Panc1 (cell line): Measurements from ENCODE around the gene B4GALT5. TPM values are rescaled to one million over a fixed set of nuclear protein-coding genes. Genes with fewer than 3 reads are reported as not detected.
"Not testable (repeated sequence)": the region's sequence is repeated elsewhere in the genome, so short reads cannot be mapped to it uniquely, and the experiment has no call there.

Experiments used
- ATAC-seq: fragments of 200-7000 bp; cut with Tn5 transposase; 2 replicates; pipeline ENCODE4 v1.9.1; 2020; ENCODE audit warnings: mild to moderate bottlenecking, moderate library complexity
- BruUV-seq: library from RNA; stranded (reverse); fragments of 400-500 nt; replicated peaks from 2 replicates; lab custom pipeline; 2021; lab: Mats Ljungman, UMichigan
- CTCF ChIA-PET: fragments of 300-600 bp; sonication (Branson Sonifier 250); formaldehyde crosslinking; loops from one replicate; lab custom pipeline; 2022; ENCODE audit warnings: antibody characterized with exemption; lab: Charles Lee
- POLR2A ChIA-PET: fragments of 300-600 bp; sonication (Branson Sonifier 250); formaldehyde crosslinking; loops from one replicate; lab custom pipeline; 2022; ENCODE audit warnings: antibody characterized with exemption; lab: Charles Lee
- DNase-seq: peaks from one replicate; pipeline ENCODE4 v3.0.0-alpha.2; 2010; ENCODE audit warnings: low read depth, low spot score
- H3K27ac ChIP-seq: 2 replicates; pipeline ENCODE4 v1.5.1; 2011; ENCODE audit warnings: mild to moderate bottlenecking, low read length, inconsistent platforms
- H3K27me3 ChIP-seq: fragments of 200-500 bp; sonication (Bioruptor generic); 2 replicates; pipeline ENCODE4 v1.6.0; 2014; ENCODE audit warnings: low read length, inconsistent platforms; ENCODE audit not compliant: control insufficient read depth, insufficient read depth
- H3K36me3 ChIP-seq: fragments of 200-500 bp; sonication (Bioruptor generic); 2 replicates; pipeline ENCODE4 v1.5.1; 2014; ENCODE audit warnings: inconsistent platforms, mild to moderate bottlenecking, low read length, moderate library complexity; ENCODE audit not compliant: control insufficient read depth, insufficient read depth
- H3K4me1 ChIP-seq: 2 replicates; pipeline ENCODE4 v1.5.1; 2011; ENCODE audit warnings: inconsistent platforms, mild to moderate bottlenecking, low read length, moderate library complexity; ENCODE audit not compliant: control insufficient read depth, insufficient read depth
- H3K4me3 ChIP-seq, 2 experiments: 2 replicates each; pipeline ENCODE4 v1.5.1; 2011 to 2012; ENCODE audit warnings: low read depth in 2 of 2, low read length in 2 of 2, mild to moderate bottlenecking in 2 of 2, inconsistent platforms in 1 of 2, moderate library complexity in 1 of 2
- H3K9me3 ChIP-seq: fragments of 200-500 bp; sonication (Bioruptor generic); 2 replicates; pipeline ENCODE4 v1.5.1; 2014; ENCODE audit warnings: low read depth, mild to moderate bottlenecking, inconsistent platforms, low read length, moderate library complexity; ENCODE audit not compliant: control insufficient read depth, insufficient read depth
- POLR2AphosphoS5 ChIP-seq: IDR thresholded peaks from 2 replicates; pipeline ENCODE4 v1.6.1; 2012; ENCODE audit warnings: mild to moderate bottlenecking, low read depth, low read length, moderate library complexity
- SIN3A ChIP-seq: IDR thresholded peaks from 2 replicates; pipeline ENCODE4 v1.6.1; 2012; ENCODE audit warnings: low read depth, mild to moderate bottlenecking, low read length, moderate library complexity, borderline replicate concordance; ENCODE audit not compliant: insufficient read depth
- TCF7L2 ChIP-seq: IDR thresholded peaks from 2 replicates; pipeline ENCODE4 v1.6.1; 2011; ENCODE audit warnings: mild to moderate bottlenecking, low read depth, low read length, inconsistent platforms
- in situ Hi-C: cut with HindIII; loops from 2 replicates; pipeline ENCODE4 v1.10.0; 2016; ENCODE audit warnings: low sequenced_read_pairs, low pct_unique_long_range_greater_than_20kb
- intact Hi-C: fragments of 100-400 bp; cut with micrococcal nuclease; formaldehyde crosslinking; loops from one replicate; pipeline ENCODE4 v1.10.0; 2022; ENCODE audit not compliant: unreplicated experiment
- total RNA-seq: library from RNA; stranded (reverse); gene quantifications from one replicate; pipeline ENCODE4 v1.2.1, GENCODE V29; 2021; ENCODE audit not compliant: unreplicated experiment
- TF ChIP-seq, protein P1 (sequence below), 2 experiments: IDR thresholded peaks; 2 replicates each; pipeline ENCODE4 v1.6.1; 2011 to 2012; ENCODE audit warnings: low read depth in 2 of 2, control low read depth in 1 of 2, low read length in 1 of 2, mild to moderate bottlenecking in 1 of 2, moderate library complexity in 1 of 2; ENCODE audit not compliant: insufficient read depth in 1 of 2
- TF ChIP-seq, protein P2 (sequence below): fragments of 450-650 bp; IDR thresholded peaks from 2 replicates; pipeline ENCODE4 v1.5.1; 2017; ENCODE audit warnings: mild to moderate bottlenecking

B4GALT5 gene
- total RNA-seq, 1 experiment from 2014 or later, result 40.0 TPM

- H3K36me3 ChIP-seq, result 0 out of 2 replicates have a peak, but pooled peaks cover under 1% of the 10 kb centered on the region
- H3K9me3 ChIP-seq, result no peaks in the 10 kb centered on the region
- CTCF ChIA-PET, result interaction anchor here (0.7 kb wide), 1 partner anchor 15 kb away, joined by 3 read pairs; no protein-coding TSS in a partner anchor
- POLR2A ChIA-PET, result no interaction called here
- no TSS peak for BruUV-seq
- no peaks in the 10 kb centered on the region for H3K27me3 ChIP-seq
- intact Hi-C loops (no loop called here), in situ Hi-C loops (no loop called here)
- ATAC-seq (0 out of 2 replicates have a peak, but pooled peaks have one; percentile 8), DNase-seq (no peak)
- no peak overlapping the region for H3K4me3 ChIP-seq
- H3K4me1 ChIP-seq, result no peaks in the 10 kb centered on the region; the same call in 1 of the 2 replicates
- TF ChIP-seq POLR2AphosphoS5 (no peak), SIN3A (no peak), TCF7L2 (no peak)
- TF ChIP-seq, protein P1, sequence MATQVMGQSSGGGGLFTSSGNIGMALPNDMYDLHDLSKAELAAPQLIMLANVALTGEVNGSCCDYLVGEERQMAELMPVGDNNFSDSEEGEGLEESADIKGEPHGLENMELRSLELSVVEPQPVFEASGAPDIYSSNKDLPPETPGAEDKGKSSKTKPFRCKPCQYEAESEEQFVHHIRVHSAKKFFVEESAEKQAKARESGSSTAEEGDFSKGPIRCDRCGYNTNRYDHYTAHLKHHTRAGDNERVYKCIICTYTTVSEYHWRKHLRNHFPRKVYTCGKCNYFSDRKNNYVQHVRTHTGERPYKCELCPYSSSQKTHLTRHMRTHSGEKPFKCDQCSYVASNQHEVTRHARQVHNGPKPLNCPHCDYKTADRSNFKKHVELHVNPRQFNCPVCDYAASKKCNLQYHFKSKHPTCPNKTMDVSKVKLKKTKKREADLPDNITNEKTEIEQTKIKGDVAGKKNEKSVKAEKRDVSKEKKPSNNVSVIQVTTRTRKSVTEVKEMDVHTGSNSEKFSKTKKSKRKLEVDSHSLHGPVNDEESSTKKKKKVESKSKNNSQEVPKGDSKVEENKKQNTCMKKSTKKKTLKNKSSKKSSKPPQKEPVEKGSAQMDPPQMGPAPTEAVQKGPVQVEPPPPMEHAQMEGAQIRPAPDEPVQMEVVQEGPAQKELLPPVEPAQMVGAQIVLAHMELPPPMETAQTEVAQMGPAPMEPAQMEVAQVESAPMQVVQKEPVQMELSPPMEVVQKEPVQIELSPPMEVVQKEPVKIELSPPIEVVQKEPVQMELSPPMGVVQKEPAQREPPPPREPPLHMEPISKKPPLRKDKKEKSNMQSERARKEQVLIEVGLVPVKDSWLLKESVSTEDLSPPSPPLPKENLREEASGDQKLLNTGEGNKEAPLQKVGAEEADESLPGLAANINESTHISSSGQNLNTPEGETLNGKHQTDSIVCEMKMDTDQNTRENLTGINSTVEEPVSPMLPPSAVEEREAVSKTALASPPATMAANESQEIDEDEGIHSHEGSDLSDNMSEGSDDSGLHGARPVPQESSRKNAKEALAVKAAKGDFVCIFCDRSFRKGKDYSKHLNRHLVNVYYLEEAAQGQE (IDR thresholded peaks at IDR 0.05; ENCODE audit: insufficient read depth in 1 of 2, low read depth in 2 of 2, low read length in 1 of 2), result no peak
- TF ChIP-seq, protein P2, sequence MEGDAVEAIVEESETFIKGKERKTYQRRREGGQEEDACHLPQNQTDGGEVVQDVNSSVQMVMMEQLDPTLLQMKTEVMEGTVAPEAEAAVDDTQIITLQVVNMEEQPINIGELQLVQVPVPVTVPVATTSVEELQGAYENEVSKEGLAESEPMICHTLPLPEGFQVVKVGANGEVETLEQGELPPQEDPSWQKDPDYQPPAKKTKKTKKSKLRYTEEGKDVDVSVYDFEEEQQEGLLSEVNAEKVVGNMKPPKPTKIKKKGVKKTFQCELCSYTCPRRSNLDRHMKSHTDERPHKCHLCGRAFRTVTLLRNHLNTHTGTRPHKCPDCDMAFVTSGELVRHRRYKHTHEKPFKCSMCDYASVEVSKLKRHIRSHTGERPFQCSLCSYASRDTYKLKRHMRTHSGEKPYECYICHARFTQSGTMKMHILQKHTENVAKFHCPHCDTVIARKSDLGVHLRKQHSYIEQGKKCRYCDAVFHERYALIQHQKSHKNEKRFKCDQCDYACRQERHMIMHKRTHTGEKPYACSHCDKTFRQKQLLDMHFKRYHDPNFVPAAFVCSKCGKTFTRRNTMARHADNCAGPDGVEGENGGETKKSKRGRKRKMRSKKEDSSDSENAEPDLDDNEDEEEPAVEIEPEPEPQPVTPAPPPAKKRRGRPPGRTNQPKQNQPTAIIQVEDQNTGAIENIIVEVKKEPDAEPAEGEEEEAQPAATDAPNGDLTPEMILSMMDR, result no peak
- no peak overlapping the region for H3K27ac ChIP-seq
Observed at GRCh38 chr20:49630396-49630951, 83.2 kb downstream of the B4GALT5 start.

DNA sequence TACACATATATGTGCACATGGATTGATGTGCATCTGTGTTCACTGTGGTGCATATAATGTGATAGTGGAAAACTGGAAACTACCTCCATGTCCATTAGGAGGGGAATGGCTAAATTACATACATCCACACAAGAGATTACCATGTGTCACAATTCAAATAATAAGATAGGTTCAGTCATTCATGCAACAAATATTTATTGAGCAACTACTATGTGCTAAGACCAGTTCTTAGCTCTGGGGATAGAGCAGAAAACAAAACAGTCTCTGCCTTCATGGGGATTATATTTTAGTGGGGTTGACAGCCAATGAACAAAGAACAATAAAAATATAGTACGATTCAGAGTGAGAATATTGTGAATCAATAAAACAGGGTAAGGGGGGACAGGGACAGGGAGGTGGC, 84.1 kb downstream of the B4GALT5 start:
- H3K27ac ChIP-seq, result no peak overlapping the region
- no peaks in the 10 kb centered on the region for H3K36me3 ChIP-seq
- no peaks in the 10 kb centered on the region for H3K27me3 ChIP-seq
- no TSS peak for BruUV-seq
- H3K4me1 ChIP-seq, result no peaks in the 10 kb centered on the region; the same call in 1 of the 2 replicates
- CTCF ChIA-PET, result no interaction called here
- TF ChIP-seq TCF7L2 (no peak), SIN3A (no peak), POLR2AphosphoS5 (no peak)
- TF ChIP-seq, protein P1 (IDR thresholded peaks at IDR 0.05; ENCODE audit: insufficient read depth in 1 of 2, low read depth in 2 of 2, low read length in 1 of 2), result no peak
- TF ChIP-seq, protein P2, result no peak
- DNase-seq (no peak), ATAC-seq (no peak)
- H3K4me3 ChIP-seq, result no peak overlapping the region
- in situ Hi-C loops, result no loop called here
- POLR2A ChIA-PET, result no interaction called here
- H3K9me3 ChIP-seq, result no peaks in the 10 kb centered on the region
- intact Hi-C loops, result no loop called here

DNA sequence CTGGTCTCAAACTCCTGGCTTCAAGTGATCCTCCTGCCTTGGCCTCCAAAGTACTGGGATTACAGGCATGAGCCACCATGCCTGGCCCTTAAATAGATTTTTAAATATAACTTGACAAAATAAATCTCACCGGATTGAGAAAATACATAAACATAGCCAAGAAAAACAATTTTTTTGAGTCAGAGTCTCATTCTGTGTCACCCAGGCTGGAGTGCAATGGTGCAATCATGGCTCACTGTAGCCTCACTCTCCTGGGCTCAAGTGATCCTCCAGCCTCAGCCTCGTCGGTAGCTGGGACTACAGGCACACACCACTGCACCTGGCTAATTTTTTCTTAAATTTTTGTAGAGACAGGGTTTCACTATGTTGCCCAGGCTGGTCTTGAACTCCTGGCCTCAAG, 85.4 kb downstream of the B4GALT5 start:
- H3K4me3 ChIP-seq, POLR2A ChIA-PET, ATAC-seq, CTCF ChIA-PET, BruUV-seq, H3K27ac ChIP-seq, H3K4me1 ChIP-seq, H3K27me3 ChIP-seq, DNase-seq, H3K9me3 ChIP-seq, intact Hi-C loops, in situ Hi-C loops, H3K36me3 ChIP-seq: not testable (repeated sequence)
